GM12874 (cell line): ENCODE results near the gene AFG1L.

Experiments used
- TF ChIP-seq, protein P1 (sequence below): IDR thresholded peaks from 2 replicates; pipeline ENCODE4 v1.5.1; 2011; ENCODE audit warnings: low read depth, mild to moderate bottlenecking, control low read depth, low read length, moderate library complexity; ENCODE audit not compliant: insufficient read depth

The AFG1L gene

DNA sequence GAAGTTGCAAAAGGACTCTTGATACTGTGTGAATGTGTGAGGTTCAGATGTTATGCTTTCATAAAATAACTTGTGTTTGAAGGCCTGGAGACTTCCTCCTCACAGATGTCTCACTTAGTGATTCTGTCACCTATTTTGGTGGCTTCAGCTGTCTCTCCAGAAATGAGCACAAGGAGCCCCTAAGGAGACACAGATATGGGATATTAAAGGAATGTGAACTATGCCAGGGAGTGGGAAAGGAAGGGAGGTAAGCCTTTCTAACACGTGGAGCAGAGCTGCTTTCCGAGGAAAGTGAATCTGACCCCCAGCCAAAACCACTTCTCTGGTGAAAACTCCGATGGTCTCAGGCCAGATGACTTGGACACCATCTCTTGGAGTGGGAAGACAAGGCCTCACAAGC is 255.4 kb downstream of the AFG1L start:
- TF ChIP-seq, protein P1, sequence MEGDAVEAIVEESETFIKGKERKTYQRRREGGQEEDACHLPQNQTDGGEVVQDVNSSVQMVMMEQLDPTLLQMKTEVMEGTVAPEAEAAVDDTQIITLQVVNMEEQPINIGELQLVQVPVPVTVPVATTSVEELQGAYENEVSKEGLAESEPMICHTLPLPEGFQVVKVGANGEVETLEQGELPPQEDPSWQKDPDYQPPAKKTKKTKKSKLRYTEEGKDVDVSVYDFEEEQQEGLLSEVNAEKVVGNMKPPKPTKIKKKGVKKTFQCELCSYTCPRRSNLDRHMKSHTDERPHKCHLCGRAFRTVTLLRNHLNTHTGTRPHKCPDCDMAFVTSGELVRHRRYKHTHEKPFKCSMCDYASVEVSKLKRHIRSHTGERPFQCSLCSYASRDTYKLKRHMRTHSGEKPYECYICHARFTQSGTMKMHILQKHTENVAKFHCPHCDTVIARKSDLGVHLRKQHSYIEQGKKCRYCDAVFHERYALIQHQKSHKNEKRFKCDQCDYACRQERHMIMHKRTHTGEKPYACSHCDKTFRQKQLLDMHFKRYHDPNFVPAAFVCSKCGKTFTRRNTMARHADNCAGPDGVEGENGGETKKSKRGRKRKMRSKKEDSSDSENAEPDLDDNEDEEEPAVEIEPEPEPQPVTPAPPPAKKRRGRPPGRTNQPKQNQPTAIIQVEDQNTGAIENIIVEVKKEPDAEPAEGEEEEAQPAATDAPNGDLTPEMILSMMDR: no peak

GRCh38 chr6:108555399-108556052 is 260.7 kb downstream of the AFG1L start:
- TF ChIP-seq, protein P1: no peak

DNA sequence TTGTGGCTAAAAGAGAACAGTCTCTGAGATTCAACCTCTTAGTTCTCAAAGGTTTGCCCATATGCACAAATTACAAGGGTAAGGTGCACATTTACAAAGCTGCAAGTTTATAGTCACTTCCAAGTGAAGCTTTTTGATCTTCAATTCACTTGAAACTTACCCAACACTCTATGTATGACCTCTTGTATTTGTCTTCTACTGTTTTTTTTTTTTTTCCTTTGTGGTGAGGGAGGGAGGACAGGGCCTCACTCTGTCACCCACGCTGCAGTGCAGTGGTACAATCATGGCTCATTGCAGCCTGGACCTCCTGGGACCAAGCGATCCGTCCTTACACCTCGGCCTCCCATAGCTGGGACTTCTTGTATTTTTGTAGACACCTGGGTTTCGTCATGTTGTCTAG is 261.4 kb downstream of the AFG1L start:
- TF ChIP-seq, protein P1: no peak

GRCh38 chr6:108556866-108557493 is 262.1 kb downstream of the AFG1L start:
- TF ChIP-seq, protein P1: no peak

DNA sequence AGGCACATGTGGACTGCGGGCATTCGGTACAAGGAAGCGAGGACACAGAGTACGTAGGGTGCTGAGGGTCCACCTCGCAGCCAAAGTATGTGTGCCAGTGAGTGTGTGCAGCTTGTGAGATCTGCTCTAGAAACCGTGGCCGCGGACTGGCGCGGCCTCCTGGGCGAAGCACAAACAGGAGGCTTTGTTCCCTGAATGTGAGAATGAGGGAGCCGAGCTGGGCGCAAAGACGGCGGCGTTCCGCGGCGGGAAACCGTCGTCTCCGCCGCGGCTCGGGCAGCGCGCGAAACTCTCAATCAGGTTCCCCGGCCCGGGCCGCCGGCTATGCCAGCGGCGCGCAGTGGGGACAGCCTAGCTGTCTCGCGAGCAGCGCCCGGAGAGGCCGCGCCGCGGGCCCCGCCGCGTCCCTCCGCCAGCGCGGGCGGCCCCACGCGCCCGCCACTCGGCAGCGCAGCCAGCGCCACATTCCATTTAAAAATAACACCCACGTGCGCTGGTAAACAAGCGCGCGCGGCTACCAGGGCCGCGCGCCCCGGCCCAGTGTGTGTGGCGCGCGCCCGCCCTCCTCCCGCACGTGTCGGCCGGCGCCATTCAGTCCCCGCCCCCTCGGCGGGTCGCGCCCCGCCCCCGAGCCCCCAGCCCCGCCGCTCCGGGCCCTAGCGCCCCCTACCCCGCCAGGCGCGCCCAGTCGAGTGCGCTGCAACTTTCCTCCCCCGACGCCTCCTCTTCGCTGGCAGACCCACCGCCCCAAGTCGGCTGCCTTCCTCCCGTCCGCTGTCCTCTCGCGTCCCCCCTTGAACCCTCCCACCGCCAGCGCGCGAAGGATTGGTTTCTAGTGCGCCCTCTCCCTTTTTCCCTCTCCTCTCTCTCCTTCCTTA is 262.9 kb downstream of the AFG1L start:
- TF ChIP-seq, protein P1: no peak

DNA sequence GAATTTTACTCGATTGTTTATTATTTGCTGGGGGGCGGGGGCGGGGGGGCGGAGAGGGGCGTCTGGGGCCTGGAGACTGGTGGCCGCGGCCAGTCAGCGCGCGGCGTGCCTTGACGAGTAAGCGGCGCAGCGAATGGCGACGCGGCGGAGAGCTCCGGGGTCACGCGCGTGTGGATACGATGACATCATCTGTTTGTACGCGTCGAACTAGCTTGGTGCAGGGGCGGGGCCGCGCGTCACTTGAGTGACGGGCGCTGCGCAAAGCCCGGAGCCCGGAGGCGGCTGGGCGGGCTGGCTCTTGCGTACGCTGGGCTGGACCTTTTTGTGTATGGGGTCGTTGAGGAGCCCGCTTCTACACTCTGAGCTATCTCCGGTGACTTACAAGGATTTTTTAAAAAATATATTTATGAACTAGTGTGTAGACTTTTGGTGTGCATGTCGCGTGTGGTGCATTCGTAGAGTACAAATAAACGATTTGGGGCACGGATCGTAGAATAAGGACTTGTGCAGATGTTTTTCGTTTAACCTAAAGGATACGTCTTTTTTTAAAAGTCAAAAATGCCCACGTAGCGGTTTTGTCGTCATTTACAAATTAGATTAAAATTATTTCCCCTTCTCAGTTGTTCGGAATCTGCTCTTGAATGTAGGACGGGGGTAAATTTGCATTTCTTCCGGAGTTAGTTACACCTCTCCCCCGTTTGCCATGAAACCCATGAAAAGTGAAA is 263.7 kb downstream of the AFG1L start:
- TF ChIP-seq, protein P1: no peak
